HS-5 (cell line): ENCODE results near the gene HEMGN.

ENCODE experiments used
- DNase-seq: peaks from one replicate; pipeline ENCODE4 v3.0.0-alpha.2; 2012; ENCODE audit warnings: low read depth

Gene HEMGN

DNA sequence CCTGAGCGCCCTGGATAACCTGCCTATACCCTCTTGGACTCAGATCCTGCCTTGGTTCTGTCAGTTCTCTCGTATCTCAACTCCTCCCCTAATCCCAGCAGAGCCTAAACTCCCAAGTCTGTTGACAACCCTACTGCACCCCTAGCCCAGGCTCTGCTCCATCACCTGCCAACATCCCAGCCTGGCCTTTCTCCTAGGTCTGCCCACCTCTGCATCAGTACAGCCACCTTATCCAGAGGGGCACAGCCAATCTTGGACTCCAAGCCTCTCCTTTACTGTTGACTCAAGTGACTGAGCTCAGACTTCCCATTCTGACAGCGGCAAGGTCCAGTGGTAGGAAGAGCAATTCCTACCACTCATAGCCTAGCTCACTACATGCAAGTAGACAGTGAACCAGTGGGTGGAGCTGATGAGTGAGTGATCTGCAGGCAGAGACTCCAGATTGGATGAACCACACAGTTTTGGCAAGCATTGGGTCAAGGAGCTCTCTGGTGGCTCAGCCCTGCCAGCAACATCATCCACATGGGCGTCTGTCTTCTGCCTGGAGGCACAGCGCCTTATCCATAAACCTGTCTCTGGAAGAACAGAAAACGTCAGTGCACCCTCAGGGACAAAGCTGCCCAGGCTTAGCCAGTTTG is 42.2 kb downstream of the HEMGN start:
- DNase-seq = no peak

DNA sequence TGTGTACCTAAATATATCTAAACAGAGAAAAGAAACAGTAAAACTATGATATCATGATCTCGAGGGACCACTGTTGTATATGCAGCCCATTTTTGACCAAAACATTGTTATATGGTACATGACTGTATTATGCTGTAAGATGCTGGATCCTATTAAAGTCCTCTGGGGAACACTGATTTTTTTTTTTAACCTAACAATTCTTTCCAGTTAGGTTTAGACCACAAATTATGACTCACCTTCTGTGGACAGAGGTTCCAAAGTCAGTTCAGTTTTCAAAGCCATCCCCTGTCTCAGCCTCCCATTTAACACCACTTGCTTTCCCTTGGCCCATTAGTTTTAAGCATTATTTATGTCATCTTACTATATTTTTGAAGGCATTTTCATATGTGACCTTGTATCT is 42.8 kb downstream of the HEMGN start:
- no peak for DNase-seq

DNA sequence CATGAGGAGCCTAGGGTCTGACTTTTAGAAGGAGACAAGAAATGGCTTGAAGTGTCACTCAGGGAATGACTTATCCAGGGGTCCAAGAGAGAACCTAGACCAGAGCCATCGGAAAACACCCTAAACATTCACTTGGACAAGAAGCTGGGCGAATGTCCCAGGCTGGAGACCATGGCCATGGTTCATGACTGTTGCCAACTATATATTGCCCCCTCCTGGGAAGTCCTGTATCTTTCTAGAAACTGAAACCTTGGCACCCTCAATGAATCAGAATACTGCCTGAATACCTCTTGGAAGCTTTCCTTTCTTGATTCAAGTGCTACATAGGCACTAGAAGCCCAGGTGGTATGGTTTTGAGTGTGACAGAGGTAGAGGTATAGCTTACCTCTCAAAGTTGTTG is 45.6 kb downstream of the HEMGN start:
- no peak for DNase-seq

- no peak for DNase-seq
Observed at GRCh38 chr9:97891736-97892135, 46.2 kb downstream of the HEMGN start.

DNA sequence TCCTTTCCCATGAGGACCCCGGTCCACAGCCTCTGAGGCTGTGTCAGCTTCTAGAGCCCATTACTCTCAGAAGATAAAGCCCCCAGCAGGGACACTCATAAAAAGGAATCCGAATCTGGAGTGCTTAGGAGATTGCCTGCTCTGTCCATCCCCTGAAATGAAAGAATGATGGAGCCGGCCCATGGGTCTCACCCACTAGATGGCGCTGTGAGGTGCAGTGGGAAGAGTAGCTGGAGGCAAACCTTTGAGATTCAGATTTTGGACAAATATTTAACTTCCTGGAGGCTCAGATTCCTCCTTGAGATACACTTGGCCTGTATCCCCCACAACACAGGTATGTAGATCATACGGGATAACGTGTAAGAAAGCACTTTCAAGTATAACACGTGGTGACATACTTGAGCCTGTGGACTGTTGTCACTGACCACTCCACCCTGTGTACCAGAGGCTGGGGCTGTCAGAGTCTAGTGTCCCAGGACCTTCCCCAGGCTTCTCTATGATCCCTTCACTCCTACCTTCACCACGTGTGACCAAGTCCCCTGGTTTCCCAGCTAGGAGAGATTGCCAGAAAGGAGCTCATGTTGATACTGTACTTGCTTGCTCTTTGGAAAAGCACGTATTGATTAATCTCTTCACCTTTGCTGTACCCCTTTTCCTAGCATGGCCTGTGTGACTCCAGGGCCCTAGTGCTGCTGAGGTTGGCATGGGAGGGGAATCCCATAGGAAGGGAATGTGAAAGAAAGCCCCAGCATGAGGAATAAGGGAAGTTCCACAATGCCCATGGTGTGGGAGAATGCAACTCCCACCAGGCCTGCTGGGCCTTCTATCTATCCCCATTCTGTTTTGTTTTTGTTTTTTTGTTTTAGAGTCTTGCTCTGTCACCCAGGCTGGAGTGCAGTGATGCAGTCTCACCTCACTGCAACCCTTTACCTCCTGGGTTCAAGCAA is 47.8 kb downstream of the HEMGN start:
- no peak for DNase-seq

- no peak for DNase-seq
Observed at GRCh38 chr9:97880336-97880735, 57.6 kb downstream of the HEMGN start.
